IPS-11a (cell line): ENCODE results near the gene CUTC.

Source experiments
- H3K4me3 ChIP-seq: one replicate; pipeline ENCODE4 v1.5.1; 2013; ENCODE audit warnings: low read depth, low read length, control low read depth

CUTC gene

GRCh38 chr10:99782447-99783286 lies 50.6 kb downstream of the CUTC start, which contains the start of gene ABCC2:
ABCC2 (plus strand) TSS chr10:99782640; CDS start chr10:99782845, 205 bp downstream.
- no peak within 1 kb of the TSS for H3K4me3 ChIP-seq

GRCh38 chr10:99784016-99784726 lies 52.1 kb downstream of the CUTC start:
- H3K4me3 ChIP-seq: no peak overlapping the region

GRCh38 chr10:99784727-99785441 lies 52.9 kb downstream of the CUTC start:
- H3K4me3 ChIP-seq: no peak overlapping the region

- H3K4me3 ChIP-seq: no peak overlapping the region
Observed at GRCh38 chr10:99785646-99786045, 53.6 kb downstream of the CUTC start.

- no peak overlapping the region for H3K4me3 ChIP-seq
Observed at GRCh38 chr10:99787311-99787710, 55.3 kb downstream of the CUTC start.

GRCh38 chr10:99787782-99788445 lies 55.9 kb downstream of the CUTC start:
- no peak overlapping the region for H3K4me3 ChIP-seq

GRCh38 chr10:99788598-99789256 lies 56.7 kb downstream of the CUTC start:
- H3K4me3 ChIP-seq: no peak overlapping the region

GRCh38 chr10:99791831-99792230 lies 59.8 kb downstream of the CUTC start:
- H3K4me3 ChIP-seq: no peak overlapping the region

GRCh38 chr10:99793819-99794218 lies 61.8 kb downstream of the CUTC start:
- H3K4me3 ChIP-seq: no peak overlapping the region

GRCh38 chr10:99796928-99797327 lies 64.9 kb downstream of the CUTC start:
- H3K4me3 ChIP-seq: no peak overlapping the region

GRCh38 chr10:99798031-99798430 lies 66.0 kb downstream of the CUTC start:
- no peak overlapping the region for H3K4me3 ChIP-seq

- no peak overlapping the region for H3K4me3 ChIP-seq
Observed at GRCh38 chr10:99798920-99799319, 66.9 kb downstream of the CUTC start.

GRCh38 chr10:99799613-99800012 lies 67.6 kb downstream of the CUTC start:
- no peak overlapping the region for H3K4me3 ChIP-seq

GRCh38 chr10:99804471-99804870 lies 72.4 kb downstream of the CUTC start:
- H3K4me3 ChIP-seq: no peak overlapping the region

- no peak overlapping the region for H3K4me3 ChIP-seq
Observed at GRCh38 chr10:99805190-99805589, 73.2 kb downstream of the CUTC start.
